Activated CD4-positive, alpha-beta T cell treated with anti-CD3 and anti-CD28 coated beads for 24 hours (primary cell): ENCODE results near the gene MNDA.
"Not testable (repeated sequence)": the region's sequence is repeated elsewhere in the genome, so short reads cannot be mapped to it uniquely, and the experiment has no call there.

Experiments used
- DNase-seq, 2 donors: peaks; one replicate each; pipeline ENCODE4 v3.0.0-alpha.2; 2020; ENCODE audit warnings: low read depth in 2 of 2

The MNDA gene

GRCh38 chr1:158838660-158839059, 7.5 kb downstream of the MNDA start:
- DNase-seq, result no peak

- no peak for DNase-seq
These were observed 8.4 kb downstream of the MNDA start for GRCh38 chr1:158839566-158839965.

GRCh38 chr1:158840236-158840635, 9.1 kb downstream of the MNDA start:
- no peak for DNase-seq

GRCh38 chr1:158864595-158864994, 33.4 kb downstream of the MNDA start:
- DNase-seq, result no peak

DNA sequence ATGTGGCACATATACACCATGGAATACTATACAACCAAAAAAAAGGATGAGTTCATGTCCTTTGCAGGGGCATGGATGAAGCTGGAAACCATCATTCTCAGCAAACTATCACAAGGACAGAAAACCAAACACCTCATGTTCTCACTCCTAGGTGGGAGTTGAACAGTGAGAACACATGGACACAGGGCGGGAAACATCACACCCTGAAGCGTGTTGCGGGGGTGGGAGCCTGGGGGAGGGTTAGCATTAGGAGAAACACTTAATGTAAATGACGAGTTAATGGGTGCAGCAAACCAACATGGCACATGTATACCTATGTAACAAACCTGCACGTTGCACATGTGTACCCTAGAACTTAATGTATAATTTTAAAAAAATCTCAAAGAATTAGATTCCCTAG, 39.3 kb downstream of the MNDA start:
- DNase-seq, result not testable (repeated sequence)

- no peak for DNase-seq
These were observed 42.0 kb downstream of the MNDA start for GRCh38 chr1:158873141-158873540.

DNA sequence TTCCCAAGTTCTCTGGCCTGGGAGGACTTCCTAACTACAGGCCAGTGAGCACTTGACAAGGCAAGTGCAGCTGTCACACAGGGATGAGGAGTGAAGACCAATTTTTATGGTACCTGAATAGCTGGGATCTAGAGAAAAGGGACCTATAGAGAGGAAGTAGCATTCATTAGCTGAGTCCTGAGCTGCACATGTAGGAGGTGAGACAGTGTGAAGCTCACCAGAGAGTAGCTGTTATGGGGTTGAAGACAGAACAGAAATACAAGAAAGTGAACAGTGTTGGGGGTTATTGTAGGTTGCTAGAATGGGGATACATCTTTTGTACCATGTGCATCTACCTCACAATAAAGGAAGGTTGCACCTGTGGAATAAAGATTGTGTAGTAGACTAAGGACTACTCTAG, 62.5 kb downstream of the MNDA start:
- DNase-seq, result no peak

- DNase-seq, result no peak
These were observed 67.6 kb downstream of the MNDA start for GRCh38 chr1:158898722-158899121.
